GM12878 (cell line): ENCODE data around the gene GPR158. TPM values are rescaled to one million over a fixed set of nuclear protein-coding genes. Genes with fewer than 3 reads are reported as not detected.

Experiments used
- ATAC-seq: fragments of 200-7000 bp; cut with Tn5 transposase; 3 replicates; pipeline ENCODE4 v1.9.1; 2020; ENCODE audit warnings: mild to moderate bottlenecking, moderate library complexity
- BruUV-seq: library from RNA; stranded (reverse); fragments of 400-500 nt; replicated peaks from 2 replicates; lab custom pipeline; 2021; lab: Mats Ljungman, UMichigan
- CTCF ChIA-PET: fragments of 300-600 bp; sonication (Branson Sonifier 250); formaldehyde crosslinking; extraction: SDS; loops from one replicate; lab custom pipeline; 2021; ENCODE audit warnings: inconsistent platforms; lab: Yijun Ruan, JAX
- POLR2A ChIA-PET: fragments of 350-600 bp; formaldehyde crosslinking; extraction: SDS; loops from one replicate; lab custom pipeline; 2021; ENCODE audit warnings: inconsistent platforms; lab: Charles Lee
- RAD21 ChIA-PET: fragments of 300-600 bp; sonication (Branson Sonifier 250); formaldehyde crosslinking; loops from one replicate; lab custom pipeline; 2023; ENCODE audit warnings: antibody characterized with exemption; ENCODE audit not compliant: unreplicated experiment; lab: Charles Lee
- SMC1A ChIA-PET: fragments of 300-600 bp; sonication (Branson Sonifier 250); formaldehyde crosslinking; loops from one replicate; lab custom pipeline; 2023; ENCODE audit not compliant: unreplicated experiment, uncharacterized antibody; lab: Charles Lee
- DNase-seq: peaks from one replicate; pipeline ENCODE4 v3.0.0-alpha.2; 2011; ENCODE audit warnings: low read depth, low spot score
- FAIRE-seq: peaks from 3 replicates; lab custom pipeline; 2011; peaks lifted over from hg19 to GRCh38; lab: Jason Lieb, UNC
- H2AFZ ChIP-seq: 2 replicates; pipeline ENCODE4 v1.6.0; 2011; ENCODE audit warnings: low read depth, low read length, control low read depth; ENCODE audit not compliant: control insufficient read depth
- H3K27ac ChIP-seq: 2 replicates; pipeline ENCODE4 v1.5.1; 2011; ENCODE audit warnings: control low read depth; ENCODE audit not compliant: control insufficient read depth, insufficient read depth
- H3K27me3 ChIP-seq, 2 experiments: replicated peaks in 1 of 2; 2 replicates each; pipeline versions ENCODE4 v1.6.0 to v1.6.1; 2011; ENCODE audit warnings: low read length in 1 of 2; ENCODE audit not compliant: control insufficient read depth in 2 of 2, insufficient read depth in 2 of 2
- H3K36me3 ChIP-seq, 2 experiments: 2 replicates each; pipeline ENCODE4 v1.5.1; 2011; ENCODE audit warnings: low read length in 1 of 2; ENCODE audit not compliant: control insufficient read depth in 2 of 2, insufficient read depth in 2 of 2
- H3K4me1 ChIP-seq: 2 replicates; pipeline ENCODE4 v1.6.1; 2011; ENCODE audit warnings: mild to moderate bottlenecking, low read length, moderate library complexity, mixed read lengths; ENCODE audit not compliant: control insufficient read depth, insufficient read depth
- H3K4me2 ChIP-seq: 2 replicates; pipeline ENCODE4 v1.6.0; 2011; ENCODE audit warnings: control low read depth; ENCODE audit not compliant: control insufficient read depth, insufficient read depth
- H3K4me3 ChIP-seq: fragments of 200-600 bp; sonication (generic); 2 replicates; pipeline ENCODE4 v1.5.1; 2016
- H3K79me2 ChIP-seq: 2 replicates; pipeline ENCODE4 v1.6.0; 2011; ENCODE audit warnings: low read length; ENCODE audit not compliant: control insufficient read depth, insufficient read depth
- H3K9ac ChIP-seq: 2 replicates; pipeline ENCODE4 v1.8.0; 2011; ENCODE audit warnings: low read length, control low read depth, mixed read lengths; ENCODE audit not compliant: control insufficient read depth, insufficient read depth
- H3K9me3 ChIP-seq: replicated peaks from 3 replicates; pipeline ENCODE4 v1.5.1; 2011; ENCODE audit warnings: mild to moderate bottlenecking, low read length; ENCODE audit not compliant: control insufficient read depth, insufficient read depth
- H4K20me1 ChIP-seq: 2 replicates; pipeline ENCODE4 v1.6.0; 2011; ENCODE audit not compliant: control insufficient read depth, insufficient read depth
- BACH1 ChIP-seq: fragments of 450-650 bp; IDR thresholded peaks from 2 replicates; pipeline ENCODE4 v1.6.1; 2017; ENCODE audit warnings: mild to moderate bottlenecking, borderline replicate concordance
- CEBPZ ChIP-seq: fragments of 150-350 bp; IDR thresholded peaks from 2 replicates; pipeline ENCODE4 v1.6.1; 2016; ENCODE audit warnings: low read depth, low read length
- EED ChIP-seq: sonication (generic); IDR thresholded peaks from 2 replicates; pipeline ENCODE4 v1.6.1; 2016; ENCODE audit warnings: antibody characterized with exemption, low read depth
- FOXM1 ChIP-seq: IDR thresholded peaks from 2 replicates; pipeline ENCODE4 v1.6.1; 2012; ENCODE audit warnings: low read depth, mild to moderate bottlenecking, inconsistent platforms, low read length, moderate library complexity
- IRF5 ChIP-seq: fragments of 450-650 bp; IDR thresholded peaks from 2 replicates; pipeline ENCODE4 v1.6.1; 2017; ENCODE audit warnings: borderline replicate concordance
- KDM1A ChIP-seq: fragments of 200-600 bp; sonication (generic); IDR thresholded peaks from 2 replicates; pipeline ENCODE4 v1.6.1; 2016; ENCODE audit warnings: borderline replicate concordance
- MTA3 ChIP-seq: IDR thresholded peaks from 2 replicates; pipeline ENCODE4 v1.6.1; 2012; ENCODE audit warnings: low read length, inconsistent platforms, borderline replicate concordance
- NBN ChIP-seq: fragments of 450-650 bp; IDR thresholded peaks from 2 replicates; pipeline ENCODE4 v1.6.1; 2016
- RELA ChIP-seq: fragments of 450-650 bp; IDR thresholded peaks from 2 replicates; pipeline ENCODE4 v1.8.0; 2014; ENCODE audit warnings: borderline replicate concordance; ENCODE audit not compliant: partially characterized antibody
- TCF7 ChIP-seq: IDR thresholded peaks from 2 replicates; pipeline ENCODE4 v1.6.1; 2014; ENCODE audit warnings: antibody characterized with exemption, borderline replicate concordance
- WGBS: methylation state at CpG from one replicate; pipeline ENCODE4 v1.1.6; 2016; ENCODE audit warnings: low lambda C conversion rate; ENCODE audit not compliant: insufficient replicate concordance, insufficient coverage; ENCODE audit errors: missing lambda C conversion rate; 5-methylcytosine and 5-hydroxymethylcytosine counted together
- in situ Hi-C: fragments of 300-500 bp; cut with MboI; formaldehyde crosslinking; loops from 9 replicates; pipeline ENCODE4 v1.14.3; 2018; ENCODE audit warnings: mixed read lengths
- intact Hi-C: fragments of 100-400 bp; cut with micrococcal nuclease; formaldehyde crosslinking; loops from one replicate; pipeline ENCODE4 v1.14.2; 2022; ENCODE audit not compliant: unreplicated experiment
- polyA plus RNA-seq, 11 experiments: library from polyadenylated mRNA; depleted of rRNA in 4 of 11; unstranded in 6 of 11; stranded (reverse) in 5 of 11; fragments of >200 nt; fragmentation: Nextera tagmentation in 4 of 11; fragmentation: Illumina TruSeq in 1 of 11; extraction: Ambion mirVana in 4 of 11; extraction: Trizol in 1 of 11; gene quantifications; 1 replicate in 1 of 11; 2 replicates in 10 of 11; pipeline versions ENCODE4 v1.2.1 to v1.2.3, GENCODE V29; 2011 to 2016; ENCODE audit warnings: inconsistent platforms in 2 of 11, missing spikeins in 2 of 11, low read depth in 1 of 11
- total RNA-seq, 4 experiments: library from RNA; depleted of rRNA in 3 of 4; stranded (reverse); fragments of >200 nt in 3 of 4; fragmentation: Illumina TruSeq in 1 of 4; extraction: Trizol in 1 of 4; gene quantifications; 2 replicates each; pipeline versions ENCODE4 v1.2.1 to v1.2.3, GENCODE V29; 2013 to 2021

The GPR158 gene
- total and polyA plus RNA-seq, 10 of the 15 experiments (the other 5 are each of a cell fraction or from before 2014, with no cell fraction given): not detected

GRCh38 chr10:25206693-25207414, 32.1 kb downstream of the GPR158 start:
- H3K4me3 ChIP-seq: no peak overlapping the region
- H3K27me3 ChIP-seq: no peaks in the 10 kb centered on the region
- no TSS peak for BruUV-seq
- CTCF ChIA-PET: no interaction called here
- H3K36me3 ChIP-seq: no peaks in the 10 kb centered on the region
- no peaks in the 10 kb centered on the region for H4K20me1 ChIP-seq
- H3K4me2 ChIP-seq: no peak overlapping the region
- no peaks in the 10 kb centered on the region for H3K79me2 ChIP-seq
- DNase-seq (no peak), ATAC-seq (no peak), FAIRE-seq (no peak)
- 0% methylated on average over 4 of the region's 4 CpGs for whole genome bisulfite sequencing
- RAD21 ChIA-PET: no interaction called here
- no peaks in the 10 kb centered on the region for H3K4me1 ChIP-seq
- no peak overlapping the region for H3K27ac ChIP-seq
- H3K9ac ChIP-seq: no peak overlapping the region
- SMC1A ChIA-PET: no interaction called here
- TF ChIP-seq RELA: no peak
- TF ChIP-seq KDM1A: no peak
- TF ChIP-seq FOXM1: no peak
- no peak for TF ChIP-seq CEBPZ
- no peak for TF ChIP-seq IRF5
- TF ChIP-seq MTA3: no peak
- TF ChIP-seq EED: no peak
- no peak for TF ChIP-seq NBN
- no peak for TF ChIP-seq TCF7
- no peak for TF ChIP-seq BACH1
- intact Hi-C loops: no loop called here
- in situ Hi-C loops: no loop called here
- POLR2A ChIA-PET: no interaction called here
- no peak overlapping the region for H2AFZ ChIP-seq
- no peaks in the 10 kb centered on the region for H3K9me3 ChIP-seq
